ENCODE results near the gene DOCK2.

Gene DOCK2

DNA sequence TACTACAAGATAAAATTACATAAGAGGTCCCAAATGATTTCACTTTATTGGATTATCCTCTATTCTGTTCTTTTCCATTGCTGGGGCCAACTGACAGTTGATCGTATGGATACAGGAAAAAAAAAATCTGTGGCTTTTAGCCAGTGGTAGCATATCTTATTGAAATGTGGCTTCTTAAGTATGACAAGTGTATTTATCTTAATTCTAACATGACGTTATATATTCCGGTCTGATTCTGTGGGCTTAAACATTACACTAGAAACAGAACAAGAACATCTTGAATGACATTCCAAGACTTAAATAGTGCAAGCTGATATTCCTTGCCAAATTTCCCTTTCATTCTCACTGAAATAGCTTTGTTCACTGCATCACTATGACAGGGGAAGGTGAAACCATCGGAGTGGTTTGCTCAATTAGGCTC is 225.3 kb downstream of the DOCK2 start:
- no peak overlapping the region for H3K9ac ChIP-seq (ENCODE audit: low read depth in 1 of 2, low read length in 2 of 2)
- no peaks in the 10 kb centered on the region for H3K36me3 ChIP-seq (ENCODE audit: control insufficient read depth in 2 of 2, insufficient read depth in 2 of 2, low read length in 2 of 2)
- no peak overlapping the region for H3K27ac ChIP-seq (ENCODE audit: low read depth in 2 of 2, low read length in 2 of 2)
- H3K27me3 ChIP-seq (ENCODE audit: control insufficient read depth in 2 of 2, insufficient read depth in 2 of 2, low read length in 2 of 2), result no peaks in the 10 kb centered on the region
- no peaks in the 10 kb centered on the region for H3K9me3 ChIP-seq (ENCODE audit: control insufficient read depth in 2 of 2, low read length in 2 of 2)
- H3K4me1 ChIP-seq (ENCODE audit: control insufficient read depth in 2 of 2, insufficient read depth in 2 of 2, low read length in 2 of 2), result no peaks in the 10 kb centered on the region
- no peak overlapping the region for H3K4me3 ChIP-seq (ENCODE audit: low read length in 2 of 2)

DNA sequence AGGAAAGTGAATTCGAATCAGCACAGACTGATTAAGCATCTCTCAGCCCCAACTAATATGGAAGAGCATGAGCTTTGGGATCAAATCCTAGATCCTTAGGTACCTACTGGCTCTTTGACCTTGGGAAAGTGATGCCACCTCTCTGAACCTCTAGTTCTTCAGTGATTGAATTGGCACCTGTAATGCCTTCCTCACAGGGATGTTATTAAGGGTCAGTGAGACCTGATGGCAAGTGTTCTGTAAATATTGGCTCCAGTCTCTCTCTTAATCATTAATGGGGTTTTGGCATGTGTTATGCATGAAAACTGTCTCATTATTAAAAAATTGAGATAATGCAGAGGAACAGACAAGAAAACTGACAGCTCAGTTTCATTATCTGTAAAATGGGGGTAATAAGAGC is 227.4 kb downstream of the DOCK2 start:
- no peak overlapping the region for H3K4me3 ChIP-seq (ENCODE audit: low read length in 2 of 2)
- H3K36me3 ChIP-seq (ENCODE audit: control insufficient read depth in 2 of 2, insufficient read depth in 2 of 2, low read length in 2 of 2), result no peaks in the 10 kb centered on the region
- H3K27ac ChIP-seq (ENCODE audit: low read depth in 2 of 2, low read length in 2 of 2), result no peak overlapping the region

DNA sequence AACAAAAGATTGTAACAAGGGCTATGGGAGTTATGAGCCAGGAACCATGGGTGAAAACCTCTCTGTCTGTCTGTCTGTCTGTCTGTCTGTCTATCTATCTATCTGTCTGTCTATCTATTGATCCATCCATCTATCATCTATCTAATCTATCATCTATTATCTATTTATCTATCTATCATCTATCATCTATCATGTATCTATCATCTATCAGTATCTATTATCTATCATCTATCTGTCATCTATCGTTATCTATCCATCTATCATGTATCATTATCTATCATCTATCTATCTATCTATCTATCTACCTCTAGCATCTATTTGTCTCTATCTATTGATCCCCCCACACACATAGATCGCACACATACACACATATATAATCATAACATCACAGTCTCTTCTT is 230.3 kb downstream of the DOCK2 start:
- Histone ChIP-seq H3K4me3 (ENCODE audit: low read length in 2 of 2) (no peak overlapping the region), H3K9me3 (ENCODE audit: control insufficient read depth in 2 of 2, low read length in 2 of 2) (no peaks in the 10 kb centered on the region), H3K27ac (ENCODE audit: low read depth in 2 of 2, low read length in 2 of 2) (no peak overlapping the region), H3K36me3 (ENCODE audit: control insufficient read depth in 2 of 2, insufficient read depth in 2 of 2, low read length in 2 of 2) (no peaks in the 10 kb centered on the region), H3K27me3 (ENCODE audit: control insufficient read depth in 2 of 2, insufficient read depth in 2 of 2, low read length in 2 of 2) (no peaks in the 10 kb centered on the region), H3K9ac (ENCODE audit: low read depth in 1 of 2, low read length in 2 of 2) (no peak overlapping the region), H3K4me1 (ENCODE audit: control insufficient read depth in 2 of 2, insufficient read depth in 2 of 2, low read length in 2 of 2) (no peaks in the 10 kb centered on the region)

More for the DNA sequence above, 227.4 kb downstream of the DOCK2 start:
- H3K9me3 ChIP-seq (ENCODE audit: control insufficient read depth in 2 of 2, low read length in 2 of 2), result no peaks in the 10 kb centered on the region
- no peaks in the 10 kb centered on the region for H3K27me3 ChIP-seq (ENCODE audit: control insufficient read depth in 2 of 2, insufficient read depth in 2 of 2, low read length in 2 of 2)
- no peaks in the 10 kb centered on the region for H3K4me1 ChIP-seq (ENCODE audit: control insufficient read depth in 2 of 2, insufficient read depth in 2 of 2, low read length in 2 of 2)
- H3K9ac ChIP-seq (ENCODE audit: low read depth in 1 of 2, low read length in 2 of 2), result no peak overlapping the region

DNA sequence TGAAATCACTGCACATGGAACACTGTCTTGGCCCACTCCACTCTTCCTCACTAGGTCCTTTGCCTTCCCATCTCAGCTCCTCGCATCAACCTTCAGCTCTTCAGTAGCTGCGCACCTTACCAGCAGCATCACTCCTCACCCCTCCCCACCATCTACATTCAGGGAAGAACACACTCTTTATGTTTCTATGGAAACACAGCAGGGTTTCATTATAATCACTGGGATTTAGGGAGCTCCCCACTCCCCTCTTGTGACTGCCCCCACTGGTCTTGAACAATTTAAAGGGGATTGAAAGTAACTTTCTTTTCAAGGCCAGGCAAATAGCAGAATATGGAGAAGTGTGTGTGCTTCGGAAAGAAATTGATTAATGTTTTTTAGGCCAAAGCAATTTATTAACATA is 232.0 kb downstream of the DOCK2 start:
- Histone ChIP-seq H3K4me3 (ENCODE audit: low read length in 2 of 2) (no peak overlapping the region), H3K27me3 (ENCODE audit: control insufficient read depth in 2 of 2, insufficient read depth in 2 of 2, low read length in 2 of 2) (no peaks in the 10 kb centered on the region), H3K9ac (ENCODE audit: low read depth in 1 of 2, low read length in 2 of 2) (no peak overlapping the region), H3K4me1 (ENCODE audit: control insufficient read depth in 2 of 2, insufficient read depth in 2 of 2, low read length in 2 of 2) (no peaks in the 10 kb centered on the region), H3K36me3 (ENCODE audit: control insufficient read depth in 2 of 2, insufficient read depth in 2 of 2, low read length in 2 of 2) (no peaks in the 10 kb centered on the region), H3K9me3 (ENCODE audit: control insufficient read depth in 2 of 2, low read length in 2 of 2) (no peaks in the 10 kb centered on the region), H3K27ac (ENCODE audit: low read depth in 2 of 2, low read length in 2 of 2) (no peak overlapping the region)

DNA sequence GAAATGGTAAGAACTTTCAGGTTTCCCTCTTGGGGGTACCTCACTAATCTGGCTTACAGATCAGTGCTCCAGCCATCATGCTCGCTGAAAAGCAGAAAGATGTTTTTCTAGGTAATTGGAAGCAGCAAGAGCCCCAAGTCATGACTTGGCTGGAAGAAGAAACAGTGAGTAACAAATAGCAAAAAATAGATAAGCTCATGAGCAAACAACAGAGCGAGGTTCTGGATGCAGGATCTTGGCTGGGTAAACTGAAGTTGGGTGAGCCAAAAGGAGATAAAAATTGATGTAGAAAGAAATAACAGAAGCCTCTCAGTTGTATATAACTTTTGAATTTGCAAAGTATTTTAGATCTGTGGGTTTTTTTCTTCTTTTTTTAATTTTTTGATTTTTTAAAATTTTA is 233.1 kb downstream of the DOCK2 start:
- no peak overlapping the region for H3K9ac ChIP-seq (ENCODE audit: low read depth in 1 of 2, low read length in 2 of 2)
- H3K36me3 ChIP-seq (ENCODE audit: control insufficient read depth in 2 of 2, insufficient read depth in 2 of 2, low read length in 2 of 2), result no peaks in the 10 kb centered on the region
- H3K27ac ChIP-seq (ENCODE audit: low read depth in 2 of 2, low read length in 2 of 2), result no peak overlapping the region
- no peak overlapping the region for H3K4me3 ChIP-seq (ENCODE audit: low read length in 2 of 2)
- H3K9me3 ChIP-seq (ENCODE audit: control insufficient read depth in 2 of 2, low read length in 2 of 2), result no peaks in the 10 kb centered on the region
- H3K27me3 ChIP-seq (ENCODE audit: control insufficient read depth in 2 of 2, insufficient read depth in 2 of 2, low read length in 2 of 2), result no peaks in the 10 kb centered on the region
- no peaks in the 10 kb centered on the region for H3K4me1 ChIP-seq (ENCODE audit: control insufficient read depth in 2 of 2, insufficient read depth in 2 of 2, low read length in 2 of 2)

DNA sequence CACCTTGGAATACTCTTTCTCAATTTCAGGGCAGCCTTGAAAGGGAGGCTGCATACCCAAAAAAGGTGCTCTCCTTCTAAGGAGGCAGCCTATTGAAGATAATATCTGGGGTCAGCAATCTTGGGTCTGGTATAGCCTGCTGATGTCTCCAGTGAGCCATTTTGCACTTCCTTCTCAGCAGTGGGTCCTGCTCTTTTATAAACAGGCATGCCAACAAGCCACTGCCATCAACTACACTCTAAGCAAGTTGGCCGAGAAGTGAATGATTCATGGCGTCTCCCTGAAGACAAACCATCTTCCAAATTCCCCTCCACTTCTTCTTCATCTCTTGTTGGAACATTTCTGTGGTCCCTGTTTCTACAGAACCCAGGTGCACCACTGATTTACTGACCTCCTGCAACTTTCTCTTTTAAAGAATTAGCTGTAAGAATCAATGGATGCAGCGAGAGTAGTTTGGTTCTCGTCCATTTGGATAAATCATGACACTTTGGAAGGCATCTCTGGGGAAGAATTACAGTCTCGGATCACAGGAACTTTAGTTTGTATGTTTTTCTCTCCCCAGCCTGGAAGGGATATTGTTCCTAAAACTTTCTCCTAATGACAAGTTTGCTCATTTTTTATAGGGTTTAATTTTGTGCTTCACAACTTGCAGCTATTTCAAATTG is 234.9 kb downstream of the DOCK2 start:
- Histone ChIP-seq H3K36me3 (ENCODE audit: control insufficient read depth in 2 of 2, insufficient read depth in 2 of 2, low read length in 2 of 2) (no peaks in the 10 kb centered on the region), H3K9me3 (ENCODE audit: control insufficient read depth in 2 of 2, low read length in 2 of 2) (no peaks in the 10 kb centered on the region), H3K9ac (ENCODE audit: low read depth in 1 of 2, low read length in 2 of 2) (no peak overlapping the region), H3K27me3 (ENCODE audit: control insufficient read depth in 2 of 2, insufficient read depth in 2 of 2, low read length in 2 of 2) (no peaks in the 10 kb centered on the region), H3K27ac (ENCODE audit: low read depth in 2 of 2, low read length in 2 of 2) (no peak overlapping the region), H3K4me3 (ENCODE audit: low read length in 2 of 2) (no peak overlapping the region), H3K4me1 (ENCODE audit: control insufficient read depth in 2 of 2, insufficient read depth in 2 of 2, low read length in 2 of 2) (no peaks in the 10 kb centered on the region)

DNA sequence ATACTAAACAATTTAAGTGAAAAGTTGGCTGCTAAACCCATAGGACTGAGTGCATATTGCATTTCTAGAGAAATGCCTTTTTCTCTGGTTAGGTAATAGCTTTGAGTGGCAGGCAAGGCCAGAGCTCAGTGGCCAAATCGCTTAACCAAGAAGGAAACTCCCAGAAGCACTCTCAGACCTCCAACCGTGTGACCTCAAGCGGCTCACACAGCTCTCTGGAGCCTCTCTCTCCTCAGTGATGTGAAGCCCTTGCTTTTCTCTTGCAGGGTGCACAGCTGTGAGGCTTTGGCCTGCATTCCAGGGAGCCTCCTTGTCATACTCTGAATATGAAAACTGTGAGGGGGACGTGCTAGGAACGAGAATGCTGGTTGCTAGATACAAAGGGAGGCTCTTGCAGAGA is 236.6 kb downstream of the DOCK2 start:
- Histone ChIP-seq H3K4me1 (ENCODE audit: control insufficient read depth in 2 of 2, insufficient read depth in 2 of 2, low read length in 2 of 2) (no peaks in the 10 kb centered on the region), H3K9me3 (ENCODE audit: control insufficient read depth in 2 of 2, low read length in 2 of 2) (no peaks in the 10 kb centered on the region), H3K4me3 (ENCODE audit: low read length in 2 of 2) (no peak overlapping the region), H3K27me3 (ENCODE audit: control insufficient read depth in 2 of 2, insufficient read depth in 2 of 2, low read length in 2 of 2) (no peaks in the 10 kb centered on the region), H3K36me3 (ENCODE audit: control insufficient read depth in 2 of 2, insufficient read depth in 2 of 2, low read length in 2 of 2) (no peaks in the 10 kb centered on the region), H3K9ac (ENCODE audit: low read depth in 1 of 2, low read length in 2 of 2) (no peak overlapping the region), H3K27ac (ENCODE audit: low read depth in 2 of 2, low read length in 2 of 2) (no peak overlapping the region)

DNA sequence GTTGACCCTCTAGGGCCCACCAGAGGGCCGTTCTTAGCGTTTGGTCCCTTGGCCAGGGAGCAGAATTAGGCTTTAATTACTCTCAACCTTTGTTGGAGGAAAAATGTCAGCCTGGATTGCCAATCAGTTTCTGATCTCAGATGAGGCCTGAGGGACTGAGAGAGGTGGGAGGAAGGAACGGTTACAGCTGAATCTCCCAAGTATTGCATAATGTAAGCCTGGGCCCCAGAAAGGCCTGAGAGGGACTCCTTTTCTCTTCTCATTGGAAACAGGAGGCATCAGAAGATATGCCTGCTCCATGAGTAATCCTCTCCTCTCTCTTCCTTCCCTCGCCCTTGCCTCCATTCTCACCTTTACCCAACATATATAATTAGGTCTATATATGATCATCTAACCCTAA is 237.5 kb downstream of the DOCK2 start:
- Histone ChIP-seq H3K9ac (ENCODE audit: low read depth in 1 of 2, low read length in 2 of 2) (no peak overlapping the region), H3K36me3 (ENCODE audit: control insufficient read depth in 2 of 2, insufficient read depth in 2 of 2, low read length in 2 of 2) (no peaks in the 10 kb centered on the region), H3K27me3 (ENCODE audit: control insufficient read depth in 2 of 2, insufficient read depth in 2 of 2, low read length in 2 of 2) (no peaks in the 10 kb centered on the region), H3K27ac (ENCODE audit: low read depth in 2 of 2, low read length in 2 of 2) (no peak overlapping the region), H3K4me3 (ENCODE audit: low read length in 2 of 2) (no peak overlapping the region), H3K9me3 (ENCODE audit: control insufficient read depth in 2 of 2, low read length in 2 of 2) (no peaks in the 10 kb centered on the region), H3K4me1 (ENCODE audit: control insufficient read depth in 2 of 2, insufficient read depth in 2 of 2, low read length in 2 of 2) (no peaks in the 10 kb centered on the region)

DNA sequence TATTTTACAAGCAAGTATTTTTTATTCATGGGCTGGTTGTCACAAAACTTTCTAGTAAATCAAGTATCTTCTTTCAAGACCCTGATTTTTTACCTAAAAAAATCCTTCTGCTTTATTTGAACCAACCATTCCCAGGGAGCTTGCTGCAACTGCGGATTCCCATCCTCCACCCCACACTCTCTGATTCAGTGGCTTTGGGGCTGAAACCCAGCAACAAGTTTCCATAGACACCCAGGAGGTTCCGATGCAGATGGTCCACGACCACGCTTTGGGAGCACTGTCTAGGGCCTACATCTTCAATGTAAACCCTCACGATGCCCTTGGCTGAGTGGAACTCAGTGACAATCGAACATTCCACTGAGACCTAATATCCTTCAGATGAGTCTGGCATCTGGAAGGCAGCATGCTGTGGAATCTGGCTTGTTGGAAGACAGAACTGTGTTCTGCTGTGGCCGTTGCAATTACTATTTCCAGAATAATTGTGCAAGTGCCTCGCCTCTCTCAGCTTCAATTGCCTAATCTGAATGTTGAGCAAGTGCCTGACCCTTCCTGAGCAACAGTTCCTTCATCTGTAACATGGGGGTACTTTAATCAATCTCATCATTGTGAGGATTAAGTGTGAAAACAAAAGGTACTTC is 238.1 kb downstream of the DOCK2 start:
- no peak overlapping the region for H3K9ac ChIP-seq (ENCODE audit: low read depth in 1 of 2, low read length in 2 of 2)
- H3K4me3 ChIP-seq (ENCODE audit: low read length in 2 of 2), result no peak overlapping the region
- H3K27me3 ChIP-seq (ENCODE audit: control insufficient read depth in 2 of 2, insufficient read depth in 2 of 2, low read length in 2 of 2), result no peaks in the 10 kb centered on the region
- H3K27ac ChIP-seq (ENCODE audit: low read depth in 2 of 2, low read length in 2 of 2), result no peak overlapping the region
- no peaks in the 10 kb centered on the region for H3K9me3 ChIP-seq (ENCODE audit: control insufficient read depth in 2 of 2, low read length in 2 of 2)
- no peaks in the 10 kb centered on the region for H3K4me1 ChIP-seq (ENCODE audit: control insufficient read depth in 2 of 2, insufficient read depth in 2 of 2, low read length in 2 of 2)
- H3K36me3 ChIP-seq (ENCODE audit: control insufficient read depth in 2 of 2, insufficient read depth in 2 of 2, low read length in 2 of 2), result no peaks in the 10 kb centered on the region

DNA sequence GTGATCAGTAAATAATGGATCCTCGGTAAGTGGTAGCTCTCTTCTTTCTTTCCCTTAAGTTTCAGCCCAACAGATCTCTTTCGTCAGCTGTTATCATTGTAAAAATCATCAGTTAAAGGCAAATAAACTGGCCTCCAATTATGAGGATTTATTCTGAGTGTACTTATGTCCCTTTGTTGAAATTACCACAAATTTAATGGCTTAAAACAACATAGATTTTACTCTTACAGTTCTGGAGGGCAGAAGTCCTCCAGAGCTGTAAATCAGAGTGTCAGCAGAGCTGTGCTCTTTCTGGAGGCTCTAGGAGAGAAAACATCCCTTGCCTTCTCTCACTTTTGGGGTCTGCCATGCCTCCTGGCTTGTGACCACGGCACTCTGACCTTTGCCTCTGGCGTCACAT is 238.7 kb downstream of the DOCK2 start:
- no peak overlapping the region for H3K4me3 ChIP-seq (ENCODE audit: low read length in 2 of 2)
- no peak overlapping the region for H3K27ac ChIP-seq (ENCODE audit: low read depth in 2 of 2, low read length in 2 of 2)
- H3K4me1 ChIP-seq (ENCODE audit: control insufficient read depth in 2 of 2, insufficient read depth in 2 of 2, low read length in 2 of 2), result no peaks in the 10 kb centered on the region
- H3K9ac ChIP-seq (ENCODE audit: low read depth in 1 of 2, low read length in 2 of 2), result no peak overlapping the region
- no peaks in the 10 kb centered on the region for H3K27me3 ChIP-seq (ENCODE audit: control insufficient read depth in 2 of 2, insufficient read depth in 2 of 2, low read length in 2 of 2)
- no peaks in the 10 kb centered on the region for H3K9me3 ChIP-seq (ENCODE audit: control insufficient read depth in 2 of 2, low read length in 2 of 2)
- H3K36me3 ChIP-seq (ENCODE audit: control insufficient read depth in 2 of 2, insufficient read depth in 2 of 2, low read length in 2 of 2), result no peaks in the 10 kb centered on the region
